Smooth muscle cell (in vitro differentiated cells): ENCODE results near the gene MEIS2. TPM values are rescaled to one million over a fixed set of nuclear protein-coding genes. Genes with fewer than 3 reads are reported as not detected.
A peak's percentile ranks its signal among the peaks of the same experiment; 100 is the strongest.

Source experiments
- DNase-seq: peaks from one replicate; lab custom pipeline; 2025; ENCODE audit not compliant: unreplicated experiment; lab: John Stamatoyannopoulos, UW
- H2AFZ ChIP-seq: fragments of 200-600 bp; sonication (generic); 2 replicates; pipeline ENCODE4 v1.6.0; 2016; ENCODE audit warnings: antibody characterized with exemption, low read depth, mild to moderate bottlenecking
- H3F3A ChIP-seq: fragments of 200-600 bp; sonication (generic); 2 replicates; pipeline ENCODE4 v1.6.0; 2017; ENCODE audit warnings: antibody characterized with exemption, low read depth
- H3K27ac ChIP-seq: fragments of 200-600 bp; sonication (generic); 2 replicates; pipeline ENCODE4 v1.5.1; 2016; ENCODE audit warnings: low read depth, mild to moderate bottlenecking
- H3K27me3 ChIP-seq: fragments of 200-600 bp; sonication (generic); 2 replicates; pipeline ENCODE4 v1.6.1; 2016; ENCODE audit warnings: low read depth, mild to moderate bottlenecking
- H3K36me3 ChIP-seq: fragments of 200-600 bp; sonication (generic); 2 replicates; pipeline ENCODE4 v1.5.1; 2016; ENCODE audit warnings: low read depth
- H3K4me1 ChIP-seq: fragments of 200-600 bp; sonication (generic); 2 replicates; pipeline ENCODE4 v1.5.1; 2016; ENCODE audit warnings: low read depth
- H3K4me2 ChIP-seq: fragments of 200-600 bp; sonication (generic); 2 replicates; pipeline ENCODE4 v1.6.0; 2016; ENCODE audit warnings: mild to moderate bottlenecking
- H3K4me3 ChIP-seq: fragments of 200-600 bp; sonication (generic); 2 replicates; pipeline ENCODE4 v1.5.1; 2016; ENCODE audit warnings: mild to moderate bottlenecking
- H3K79me2 ChIP-seq: fragments of 200-600 bp; sonication (generic); 2 replicates; pipeline ENCODE4 v1.6.0; 2016; ENCODE audit warnings: low read depth, mild to moderate bottlenecking
- H3K9ac ChIP-seq: fragments of 200-600 bp; sonication (generic); 2 replicates; pipeline ENCODE4 v1.6.0; 2016; ENCODE audit warnings: low read depth
- H3K9me3 ChIP-seq: fragments of 200-600 bp; sonication (generic); replicated peaks from 2 replicates; pipeline ENCODE4 v1.5.1; 2016; ENCODE audit warnings: low read depth
- H4K20me1 ChIP-seq: fragments of 200-600 bp; sonication (generic); 2 replicates; pipeline ENCODE4 v1.6.0; 2016; ENCODE audit warnings: low read depth
- CTCF ChIP-seq: fragments of 200-600 bp; sonication (generic); IDR thresholded peaks from 2 replicates; pipeline ENCODE4 v1.5.1; 2017; ENCODE audit warnings: borderline replicate concordance, mild to moderate bottlenecking, antibody characterized with exemption; ENCODE audit not compliant: insufficient read depth, poor library complexity, severe bottlenecking
- WGBS: methylation state at CpG from one replicate; pipeline ENCODE4 v1.1.7; 2016; ENCODE audit warnings: low lambda C conversion rate; 5-methylcytosine and 5-hydroxymethylcytosine counted together
- polyA plus RNA-seq: library from polyadenylated mRNA; unstranded; fragments of >200 nt; fragmentation: Nextera tagmentation; extraction: Ambion mirVana; gene quantifications from 2 replicates; pipeline ENCODE4 v1.2.1, GENCODE V29; 2016
- total RNA-seq: library from RNA; depleted of rRNA; stranded (reverse); fragments of >200 nt; gene quantifications from 2 replicates; pipeline ENCODE4 v1.2.3, GENCODE V29; 2014

The MEIS2 gene
- total and polyA plus RNA-seq, 2 experiments from 2014 or later = 13.0 to 33.4 TPM

- Histone ChIP-seq H3K9ac (no peak overlapping the region), H3K4me2 (no peak overlapping the region), H3K4me1 (peaks cover 27% of the 10 kb centered on the region), H3K79me2 (peaks cover 84% of the 10 kb centered on the region), H3K27me3 (no peaks in the 10 kb centered on the region), H3K27ac (no peak overlapping the region), H3K36me3 (peaks cover 28% of the 10 kb centered on the region), H3K4me3 (no peak overlapping the region), H4K20me1 (peaks cover 40% of the 10 kb centered on the region), H3K9me3 (no peaks in the 10 kb centered on the region), H3F3A (no peaks in the 10 kb centered on the region), H2AFZ (no peak overlapping the region)
- WGBS = 94% methylated on average over 6 of the region's 6 CpGs
- DNase-seq = no peak
- no peak for TF ChIP-seq CTCF
Measured at GRCh38 chr15:37083610-37084009, 16.7 kb downstream of the MEIS2 start.

- DNase-seq = no peak
- Histone ChIP-seq H3K27me3 (no peaks in the 10 kb centered on the region), H3F3A (no peaks in the 10 kb centered on the region), H3K9me3 (no peaks in the 10 kb centered on the region), H4K20me1 (peaks cover 33% of the 10 kb centered on the region), H3K9ac (no peak overlapping the region), H2AFZ (no peak overlapping the region), H3K36me3 (peaks cover 20% of the 10 kb centered on the region), H3K79me2 (peaks cover 68% of the 10 kb centered on the region), H3K4me3 (no peak overlapping the region), H3K4me2 (no peak overlapping the region), H3K4me1 (peaks cover 31% of the 10 kb centered on the region), H3K27ac (peak overlapping the region; percentile 30)
- TF ChIP-seq CTCF = no peak
- 54% methylated on average over 5 of the region's 5 CpGs for WGBS
Measured at GRCh38 chr15:37081983-37082382, 18.4 kb downstream of the MEIS2 start.

- Histone ChIP-seq H3K9ac (no peak overlapping the region), H3K4me2 (peak overlapping the region; percentile 32)
Measured at GRCh38 chr15:37080261-37080921, 20.0 kb downstream of the MEIS2 start.

More at GRCh38 chr15:37080261-37080921, 20.0 kb downstream of the MEIS2 start:
- Histone ChIP-seq H3K79me2 (peaks cover 52% of the 10 kb centered on the region), H3F3A (no peaks in the 10 kb centered on the region), H3K27me3 (no peaks in the 10 kb centered on the region), H3K4me1 (peaks cover 22% of the 10 kb centered on the region), H4K20me1 (peaks cover 18% of the 10 kb centered on the region), H3K27ac (peak overlapping the region; percentile 30), H3K4me3 (no peak overlapping the region), H3K36me3 (peaks cover 13% of the 10 kb centered on the region), H3K9me3 (no peaks in the 10 kb centered on the region), H2AFZ (no peak overlapping the region)
- no peak for TF ChIP-seq CTCF
- WGBS = 87% methylated on average over 5 of the region's 5 CpGs
- DNase-seq = no peak
